H9 (cell line): ENCODE results near the gene COG3. TPM values are rescaled to one million over a fixed set of nuclear protein-coding genes. Genes with fewer than 3 reads are reported as not detected.

Experiments
- DNase-seq: peaks from one replicate; pipeline ENCODE4 v3.0.0-alpha.2; 2017
- H2AFZ ChIP-seq: one replicate; pipeline ENCODE4 v1.6.1; 2013; ENCODE audit warnings: mild to moderate bottlenecking, low read length, control low read depth, moderate library complexity
- H2AK5ac ChIP-seq: 2 replicates; pipeline ENCODE4 v1.6.1; 2013; ENCODE audit warnings: low read length, control low read depth, mixed read lengths; ENCODE audit not compliant: insufficient read length
- H2BK120ac ChIP-seq: one replicate; pipeline ENCODE4 v1.6.1; 2013; ENCODE audit warnings: low read depth, mild to moderate bottlenecking, low read length, control low read depth, inconsistent platforms; ENCODE audit not compliant: poor library complexity, severe bottlenecking
- H2BK12ac ChIP-seq: 2 replicates; pipeline ENCODE4 v1.6.1; 2013; ENCODE audit warnings: low read length, control low read depth, mixed read lengths, low read depth; ENCODE audit not compliant: insufficient read length
- H2BK15ac ChIP-seq: 2 replicates; pipeline ENCODE4 v1.6.1; 2013; ENCODE audit warnings: low read depth, low read length, control low read depth
- H2BK20ac ChIP-seq: one replicate; pipeline ENCODE4 v1.6.1; 2013; ENCODE audit warnings: low read depth, mild to moderate bottlenecking, low read length, control low read depth, inconsistent platforms; ENCODE audit not compliant: poor library complexity, severe bottlenecking
- H2BK5ac ChIP-seq: 2 replicates; pipeline ENCODE4 v1.6.1; 2013; ENCODE audit warnings: low read length, control low read depth, mixed read lengths; ENCODE audit not compliant: insufficient read length
- H3K14ac ChIP-seq: 2 replicates; pipeline ENCODE4 v1.6.1; 2013; ENCODE audit warnings: low read length, control low read depth; ENCODE audit not compliant: insufficient read depth
- H3K18ac ChIP-seq: 2 replicates; pipeline ENCODE4 v1.6.1; 2013; ENCODE audit warnings: low read depth, mild to moderate bottlenecking, mixed read lengths, low read length, control low read depth; ENCODE audit not compliant: insufficient read length
- H3K23ac ChIP-seq: 2 replicates; pipeline ENCODE4 v1.6.1; 2013; ENCODE audit warnings: low read length, control low read depth, mixed read lengths, low read depth; ENCODE audit not compliant: insufficient read length
- H3K23me2 ChIP-seq: 2 replicates; pipeline ENCODE4 v1.6.1; 2013; ENCODE audit warnings: low read depth, mild to moderate bottlenecking, mixed read lengths, low read length, control low read depth; ENCODE audit not compliant: insufficient read length, poor library complexity, severe bottlenecking
- H3K27ac ChIP-seq: 2 replicates; pipeline ENCODE4 v1.5.1; 2013; ENCODE audit warnings: low read length, control low read depth, mixed read lengths, low read depth; ENCODE audit not compliant: insufficient read length
- H3K27me3 ChIP-seq: 2 replicates; pipeline ENCODE4 v1.6.1; 2013; ENCODE audit warnings: low read length, control low read depth, inconsistent platforms; ENCODE audit not compliant: insufficient read depth
- H3K4ac ChIP-seq: 2 replicates; pipeline ENCODE4 v1.6.1; 2013; ENCODE audit warnings: low read depth, mild to moderate bottlenecking, control low read depth, inconsistent platforms, low read length, moderate library complexity
- H3K4me1 ChIP-seq: 2 replicates; pipeline ENCODE4 v1.6.1; 2013; ENCODE audit warnings: low read length, control low read depth, inconsistent platforms; ENCODE audit not compliant: insufficient read depth
- H3K4me2 ChIP-seq: 2 replicates; pipeline ENCODE4 v1.6.1; 2013; ENCODE audit warnings: low read length, control low read depth, mixed read lengths; ENCODE audit not compliant: insufficient read length, insufficient read depth
- H3K56ac ChIP-seq: 2 replicates; pipeline ENCODE4 v1.6.1; 2013; ENCODE audit warnings: low read depth, mild to moderate bottlenecking, mixed read lengths, low read length, control low read depth; ENCODE audit not compliant: insufficient read length
- H3K79me1 ChIP-seq: 2 replicates; pipeline ENCODE4 v1.6.1; 2013; ENCODE audit warnings: low read depth, mild to moderate bottlenecking, moderate library complexity, low read length, control low read depth, inconsistent platforms; ENCODE audit not compliant: insufficient read depth, poor library complexity, severe bottlenecking
- H3K79me2 ChIP-seq: 2 replicates; pipeline ENCODE4 v1.6.1; 2013; ENCODE audit warnings: low read length, control low read depth, inconsistent platforms; ENCODE audit not compliant: insufficient read depth
- H3K9ac ChIP-seq: 2 replicates; pipeline ENCODE4 v1.6.1; 2013; ENCODE audit warnings: low read length, control low read depth, mixed read lengths; ENCODE audit not compliant: insufficient read length; ENCODE audit errors: extremely low read depth
- H3K9me3 ChIP-seq: one replicate; pipeline ENCODE4 v1.6.1; 2013; ENCODE audit warnings: low read depth, low read length, inconsistent platforms; ENCODE audit not compliant: control insufficient read depth
- H3T11ph ChIP-seq: one replicate; pipeline ENCODE4 v1.6.1; 2013; ENCODE audit warnings: mild to moderate bottlenecking, low read length, control low read depth, inconsistent platforms
- H4K20me1 ChIP-seq: one replicate; pipeline ENCODE4 v1.6.1; 2013; ENCODE audit not compliant: control insufficient read depth, insufficient read length, insufficient read depth
- H4K5ac ChIP-seq: 2 replicates; pipeline ENCODE4 v1.6.1; 2013; ENCODE audit warnings: low read depth, mild to moderate bottlenecking, mixed read lengths, low read length, control low read depth; ENCODE audit not compliant: insufficient read length
- H4K8ac ChIP-seq: replicated peaks from 2 replicates; pipeline ENCODE4 v1.6.1; 2013; ENCODE audit warnings: low read length, control low read depth, mixed read lengths, low read depth; ENCODE audit not compliant: insufficient read length
- H4K91ac ChIP-seq: 2 replicates; pipeline ENCODE4 v1.6.1; 2013; ENCODE audit warnings: low read depth, mild to moderate bottlenecking, moderate library complexity, mixed read lengths, low read length, control low read depth; ENCODE audit not compliant: insufficient read length
- H3K27ac Mint-ChIP-seq, 3 experiments: 2 replicates in 2 of 3; 3 replicates in 1 of 3; pipeline ENCODE4 v1.8.0; 2020 to 2021; ENCODE audit warnings: mixed read lengths in 3 of 3, mild to moderate bottlenecking in 1 of 3, moderate library complexity in 1 of 3
- H3K27me3 Mint-ChIP-seq: 2 replicates; pipeline ENCODE4 v1.8.0; 2021; ENCODE audit warnings: low read depth, mild to moderate bottlenecking, moderate library complexity, mixed read lengths
- H3K36me3 Mint-ChIP-seq, 3 experiments: 2 replicates in 2 of 3; 3 replicates in 1 of 3; pipeline ENCODE4 v1.8.0; 2020 to 2021; ENCODE audit warnings: low read depth in 3 of 3, mixed read lengths in 3 of 3; ENCODE audit not compliant: insufficient read depth in 1 of 3
- H3K4me1 Mint-ChIP-seq, 2 experiments: 2 replicates each; pipeline ENCODE4 v1.8.0; 2020; ENCODE audit warnings: mixed read lengths in 2 of 2
- H3K4me3 Mint-ChIP-seq, 2 experiments: 2 replicates in 1 of 2; 3 replicates in 1 of 2; pipeline ENCODE4 v1.8.0; 2020 to 2021; ENCODE audit warnings: mild to moderate bottlenecking in 2 of 2, mixed read lengths in 2 of 2, moderate library complexity in 1 of 2
- H3K9me3 Mint-ChIP-seq, 2 experiments: 2 replicates in 1 of 2; 3 replicates in 1 of 2; pipeline ENCODE4 v1.8.0; 2020; ENCODE audit warnings: mild to moderate bottlenecking in 2 of 2, mixed read lengths in 2 of 2, moderate library complexity in 1 of 2
- WGBS: extraction: QIAGEN DNeasy Blood & Tissue Kit; methylation state at CpG from one replicate; pipeline ENCODE4 v1.1.7; 2013; ENCODE audit warnings: missing lambda C conversion rate, low lambda C conversion rate, mixed read lengths; ENCODE audit not compliant: insufficient read length; ENCODE audit errors: extremely low coverage; 5-methylcytosine and 5-hydroxymethylcytosine counted together
- total RNA-seq: library from RNA; stranded (reverse); gene quantifications from 2 replicates; pipeline ENCODE4 v1.2.1, GENCODE V29; 2021
- TF ChIP-seq, protein P1 (sequence below): fragments of 200-600 bp; sonication (generic); conservative IDR thresholded peaks from 3 replicates; pipeline ENCODE4 v1.8.0; 2021; ENCODE audit warnings: antibody characterized with exemption, mild to moderate bottlenecking

The COG3 gene
- total RNA-seq, 1 experiment from 2014 or later = 16.5 TPM

DNA sequence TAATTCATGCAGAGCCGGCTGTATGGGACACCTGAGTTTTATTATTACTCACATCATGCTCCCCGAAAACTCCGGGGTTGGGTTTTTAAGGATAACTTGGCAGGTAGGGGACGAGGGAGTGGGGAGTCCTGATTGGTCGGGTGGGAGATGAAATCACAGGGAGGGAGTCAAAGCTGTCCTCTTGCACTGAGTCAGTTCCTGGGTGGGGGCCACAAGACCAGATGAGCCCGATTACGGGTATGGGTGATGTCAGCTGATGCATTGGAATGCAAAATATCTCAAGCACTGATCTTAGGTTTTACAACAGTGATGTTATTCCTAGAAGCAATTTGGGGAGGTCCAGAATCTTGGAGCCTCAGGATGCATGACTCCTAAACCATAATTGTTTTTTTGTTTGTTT is 18.6 kb upstream of the COG3 start:
- no peak overlapping the region for H2AK5ac ChIP-seq
- no peaks in the 10 kb centered on the region for H4K20me1 ChIP-seq
- H4K5ac ChIP-seq = no peak overlapping the region

More for the DNA sequence above, 18.6 kb upstream of the COG3 start:
- H3K27me3 Mint-ChIP-seq = 0 out of 2 replicates have a peak, but pooled peaks cover 2% of the 10 kb centered on the region
- Histone ChIP-seq H3K9ac (no peak overlapping the region), H2BK20ac (no peak overlapping the region), H4K8ac (no peak overlapping the region), H3K4ac (no peak overlapping the region), H3K27ac (no peak overlapping the region), H3K14ac (no peak overlapping the region), H3K4me1 (no peaks in the 10 kb centered on the region), H3K23ac (no peak overlapping the region), H2AFZ (no peak overlapping the region), H3K9me3 (no peaks in the 10 kb centered on the region), H3K4me2 (no peak overlapping the region), H3T11ph (no peak overlapping the region), H2BK15ac (no peak overlapping the region), H3K79me2 (no peaks in the 10 kb centered on the region), H3K18ac (no peak overlapping the region), H4K91ac (no peak overlapping the region), H3K56ac (no peak overlapping the region), H3K27me3 (no peaks in the 10 kb centered on the region), H3K79me1 (no peaks in the 10 kb centered on the region), H2BK12ac (no peak overlapping the region), H3K23me2 (no peaks in the 10 kb centered on the region), H2BK5ac (no peak overlapping the region), H2BK120ac (no peak overlapping the region)
- no peaks in the 10 kb centered on the region for H3K9me3 Mint-ChIP-seq
- WGBS = no CpG with 5 or more reads among the region's 7 CpGs
- peaks cover 11 to 22% of the 10 kb centered on the region in 2 experiments for H3K4me1 Mint-ChIP-seq
- no peak for DNase-seq
- H3K27ac Mint-ChIP-seq = no peak overlapping the region; a peak in 1 of 7 replicates
- TF ChIP-seq, protein P1, sequence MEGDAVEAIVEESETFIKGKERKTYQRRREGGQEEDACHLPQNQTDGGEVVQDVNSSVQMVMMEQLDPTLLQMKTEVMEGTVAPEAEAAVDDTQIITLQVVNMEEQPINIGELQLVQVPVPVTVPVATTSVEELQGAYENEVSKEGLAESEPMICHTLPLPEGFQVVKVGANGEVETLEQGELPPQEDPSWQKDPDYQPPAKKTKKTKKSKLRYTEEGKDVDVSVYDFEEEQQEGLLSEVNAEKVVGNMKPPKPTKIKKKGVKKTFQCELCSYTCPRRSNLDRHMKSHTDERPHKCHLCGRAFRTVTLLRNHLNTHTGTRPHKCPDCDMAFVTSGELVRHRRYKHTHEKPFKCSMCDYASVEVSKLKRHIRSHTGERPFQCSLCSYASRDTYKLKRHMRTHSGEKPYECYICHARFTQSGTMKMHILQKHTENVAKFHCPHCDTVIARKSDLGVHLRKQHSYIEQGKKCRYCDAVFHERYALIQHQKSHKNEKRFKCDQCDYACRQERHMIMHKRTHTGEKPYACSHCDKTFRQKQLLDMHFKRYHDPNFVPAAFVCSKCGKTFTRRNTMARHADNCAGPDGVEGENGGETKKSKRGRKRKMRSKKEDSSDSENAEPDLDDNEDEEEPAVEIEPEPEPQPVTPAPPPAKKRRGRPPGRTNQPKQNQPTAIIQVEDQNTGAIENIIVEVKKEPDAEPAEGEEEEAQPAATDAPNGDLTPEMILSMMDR = no peak
- H3K36me3 Mint-ChIP-seq = no peaks in the 10 kb centered on the region
- H3K4me3 Mint-ChIP-seq = no peak overlapping the region
